ENCODE data around the gene RIT2. TPM values are rescaled to one million over a fixed set of nuclear protein-coding genes. Genes with fewer than 3 reads are reported as not detected.

Gene RIT2
- total RNA-seq, 4 donors from 2014 or later = not detected

- WGBS, 2 donors (ENCODE audit: low coverage in 1 of 2) = 85 to 93% methylated on average over 2 of the region's 2 CpGs
- H3K27me3 ChIP-seq = no peaks in the 10 kb centered on the region
- H3K9me3 ChIP-seq = no peaks in the 10 kb centered on the region
- TF ChIP-seq CTCF (IDR thresholded peaks at IDR 0.05) = no peak
- TF ChIP-seq POLR2AphosphoS5 (IDR thresholded peaks at IDR 0.05) = no peak
- TF ChIP-seq POLR2A (IDR thresholded peaks at IDR 0.05) = no peak
- no peak for TF ChIP-seq EP300 (IDR thresholded peaks at IDR 0.05)
- no peak overlapping the region for H3K27ac ChIP-seq
- no peak for ATAC-seq
- H3K4me3 ChIP-seq = no peak overlapping the region
- no peaks in the 10 kb centered on the region for H3K4me1 ChIP-seq
- H3K36me3 ChIP-seq = no peaks in the 10 kb centered on the region
Observed at GRCh38 chr18:43093646-43094045, 21.8 kb downstream of the RIT2 start.

DNA sequence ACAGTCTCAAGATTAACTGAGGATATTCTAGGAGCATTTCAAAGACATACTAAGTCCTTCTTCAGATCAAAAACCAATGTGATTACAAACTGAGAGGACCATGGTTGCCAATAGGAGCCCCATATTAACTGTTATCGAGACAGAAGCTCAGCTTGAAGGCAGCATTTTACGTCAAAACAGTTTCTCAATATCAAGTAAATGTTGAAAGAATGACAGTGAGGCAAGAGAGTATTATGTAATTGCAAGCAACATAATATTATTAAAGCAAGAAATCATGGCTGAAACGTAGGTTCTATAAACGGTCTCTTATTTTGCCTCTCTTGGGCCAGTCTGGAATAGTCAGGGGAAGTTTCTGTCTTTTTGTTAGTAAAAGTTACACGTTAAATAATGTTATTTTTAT lies 22.9 kb downstream of the RIT2 start:
- 71 to 84% methylated on average over 5 of the region's 5 CpGs for WGBS, 2 donors (ENCODE audit: low coverage in 1 of 2)

GRCh38 chr18:43081396-43081795 lies 34.1 kb downstream of the RIT2 start:
- no peak overlapping the region for H3K4me3 ChIP-seq
- H3K27ac ChIP-seq = no peak overlapping the region
- H3K4me1 ChIP-seq = peaks cover 0 to 4% (median 0%) of the 10 kb centered on the region in 3 donors
- H3K36me3 ChIP-seq = no peaks in the 10 kb centered on the region
- H3K9me3 ChIP-seq = no peaks in the 10 kb centered on the region
- TF ChIP-seq POLR2AphosphoS5 (IDR thresholded peaks at IDR 0.05) (no peak), CTCF (IDR thresholded peaks at IDR 0.05) (no peak), EP300 (IDR thresholded peaks at IDR 0.05) (no peak), POLR2A (IDR thresholded peaks at IDR 0.05) (no peak)
- no peak for ATAC-seq
- H3K27me3 ChIP-seq = peaks cover 5% of the 10 kb centered on the region

More for the DNA sequence above, 22.9 kb downstream of the RIT2 start:
- no peaks in the 10 kb centered on the region for H3K4me1 ChIP-seq
- ATAC-seq = no peak
- no peak overlapping the region for H3K4me3 ChIP-seq
- H3K27me3 ChIP-seq = no peaks in the 10 kb centered on the region
- no peaks in the 10 kb centered on the region for H3K9me3 ChIP-seq
- H3K36me3 ChIP-seq = no peaks in the 10 kb centered on the region
- H3K27ac ChIP-seq = no peak overlapping the region
- TF ChIP-seq CTCF (IDR thresholded peaks at IDR 0.05) = no peak
- TF ChIP-seq POLR2AphosphoS5 (IDR thresholded peaks at IDR 0.05) = no peak
- no peak for TF ChIP-seq EP300 (IDR thresholded peaks at IDR 0.05)
- TF ChIP-seq POLR2A (IDR thresholded peaks at IDR 0.05) = no peak

- Histone ChIP-seq H3K4me3 (no peak overlapping the region), H3K9me3 (no peaks in the 10 kb centered on the region), H3K27me3 (peaks cover 5% of the 10 kb centered on the region), H3K4me1 (peaks cover 0 to 4% (median 0%) of the 10 kb centered on the region in 3 donors), H3K36me3 (no peaks in the 10 kb centered on the region), H3K27ac (no peak overlapping the region)
- WGBS, 2 donors (ENCODE audit: low coverage in 1 of 2) = 75 to 82% methylated on average over 3 of the region's 3 CpGs
- TF ChIP-seq CTCF (IDR thresholded peaks at IDR 0.05) = no peak
- no peak for TF ChIP-seq POLR2A (IDR thresholded peaks at IDR 0.05)
- no peak for TF ChIP-seq EP300 (IDR thresholded peaks at IDR 0.05)
- no peak for TF ChIP-seq POLR2AphosphoS5 (IDR thresholded peaks at IDR 0.05)
- ATAC-seq = no peak
Observed at GRCh38 chr18:43080671-43081070, 34.8 kb downstream of the RIT2 start.

DNA sequence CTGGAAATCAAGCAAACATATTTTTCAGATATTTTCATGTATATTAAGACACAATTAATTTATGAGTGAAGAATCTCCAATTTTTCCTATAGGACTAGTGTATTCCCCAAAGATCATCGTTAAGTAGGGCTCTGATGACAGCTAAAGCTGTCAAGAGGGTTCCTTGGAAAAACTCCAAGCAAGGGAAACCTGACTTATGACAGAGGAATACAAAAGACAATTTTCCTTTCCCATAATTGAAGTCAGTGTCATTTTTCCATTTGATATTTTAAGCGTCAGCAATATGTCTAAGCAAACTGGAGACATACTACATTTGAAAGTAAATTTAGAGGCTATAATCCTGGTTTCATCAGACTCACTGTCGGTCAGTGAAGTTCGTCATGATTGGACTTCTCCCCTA lies 36.1 kb downstream of the RIT2 start:
- H3K4me1 ChIP-seq = peaks cover 0 to 4% (median 0%) of the 10 kb centered on the region in 3 donors
- no peak overlapping the region for H3K27ac ChIP-seq
- TF ChIP-seq EP300 (IDR thresholded peaks at IDR 0.05) = no peak
- TF ChIP-seq POLR2AphosphoS5 (IDR thresholded peaks at IDR 0.05) = no peak
- no peak for TF ChIP-seq CTCF (IDR thresholded peaks at IDR 0.05)
- TF ChIP-seq POLR2A (IDR thresholded peaks at IDR 0.05) = no peak
- no peaks in the 10 kb centered on the region for H3K9me3 ChIP-seq
- H3K4me3 ChIP-seq = no peak overlapping the region
- WGBS, 2 donors (ENCODE audit: low coverage in 1 of 2) = 58 to 74% methylated on average over 3 to 4 of the region's 4 CpGs
- no peaks in the 10 kb centered on the region for H3K36me3 ChIP-seq
- no peak for ATAC-seq
- H3K27me3 ChIP-seq = peaks cover 5% of the 10 kb centered on the region
